Measurements from ENCODE around the gene TMX4. TPM values are rescaled to one million over a fixed set of nuclear protein-coding genes. Genes with fewer than 3 reads are reported as not detected.
"Not testable (repeated sequence)": the region's sequence is repeated elsewhere in the genome, so short reads cannot be mapped to it uniquely, and the experiment has no call there.

The TMX4 gene
- total and polyA plus RNA-seq, 5 donors from 2014 or later: 71.7 to 111 (median 90.2) TPM

DNA sequence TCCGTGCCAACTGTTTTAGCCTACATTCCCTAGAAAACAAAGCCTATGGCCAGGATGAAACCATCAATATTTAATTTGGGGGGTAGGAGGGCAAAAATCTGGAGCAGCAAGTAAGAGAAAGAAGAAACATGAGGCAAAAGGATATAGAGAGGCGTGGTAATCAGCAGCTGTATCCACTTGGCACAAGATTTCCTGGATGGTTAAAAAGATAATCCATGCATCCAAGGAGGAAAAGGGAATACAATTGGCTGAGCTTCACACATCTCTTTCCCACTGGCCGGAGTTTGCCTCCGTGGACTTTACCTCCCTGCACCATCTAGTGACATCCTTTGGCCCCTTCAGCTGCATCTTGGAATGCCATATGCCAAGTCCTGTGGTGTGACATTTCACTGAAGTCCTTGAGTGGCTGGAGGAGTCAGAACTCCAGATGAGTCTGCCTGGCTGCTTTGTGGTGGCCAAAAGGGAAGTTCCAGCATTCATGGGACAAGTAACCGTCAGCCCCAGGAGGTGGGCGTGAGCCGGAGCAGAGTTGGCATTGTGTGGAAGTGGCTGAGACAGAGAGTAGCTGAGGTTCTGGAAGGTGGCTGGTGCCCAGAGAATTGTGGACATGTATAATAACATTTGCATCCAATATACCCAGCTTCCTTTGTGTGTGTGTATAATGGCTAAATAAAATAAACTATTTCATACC is 13.7 kb upstream of the TMX4 start:
- peaks cover 0 to 3% (median 0%) of the 10 kb centered on the region in 4 donors for H3K4me1 Mint-ChIP-seq
- no peaks in the 10 kb centered on the region for H3K27me3 ChIP-seq (ENCODE audit: control insufficient read depth, insufficient read depth, low read length)
- no peaks in the 10 kb centered on the region for H3K36me3 Mint-ChIP-seq
- no peak for ATAC-seq (ENCODE audit: low read depth in 2 of 2)
- no peak overlapping the region for H3K27ac ChIP-seq (ENCODE audit: insufficient read depth, low read length, poor library complexity, severe bottlenecking)
- H3K4me3 ChIP-seq (ENCODE audit: low read depth, low read length): no peak overlapping the region
- no peaks in the 10 kb centered on the region for H3K4me1 ChIP-seq (ENCODE audit: control insufficient read depth, insufficient read depth, low read length, poor library complexity, severe bottlenecking)
- no peak overlapping the region for H3K27ac Mint-ChIP-seq
- no peak for DNase-seq
- peaks cover 5% of the 10 kb centered on the region for H3K27me3 Mint-ChIP-seq
- no peaks in the 10 kb centered on the region for H3K9me3 ChIP-seq (ENCODE audit: control insufficient read depth in 2 of 2, low read length in 2 of 2)
- no peak overlapping the region for H3K4me3 Mint-ChIP-seq
- H3K9me3 Mint-ChIP-seq: peaks cover 0 to 2% (median 0%) of the 10 kb centered on the region in 7 donors
- H3K36me3 ChIP-seq (ENCODE audit: control insufficient read depth, insufficient read depth, low read length): no peaks in the 10 kb centered on the region

DNA sequence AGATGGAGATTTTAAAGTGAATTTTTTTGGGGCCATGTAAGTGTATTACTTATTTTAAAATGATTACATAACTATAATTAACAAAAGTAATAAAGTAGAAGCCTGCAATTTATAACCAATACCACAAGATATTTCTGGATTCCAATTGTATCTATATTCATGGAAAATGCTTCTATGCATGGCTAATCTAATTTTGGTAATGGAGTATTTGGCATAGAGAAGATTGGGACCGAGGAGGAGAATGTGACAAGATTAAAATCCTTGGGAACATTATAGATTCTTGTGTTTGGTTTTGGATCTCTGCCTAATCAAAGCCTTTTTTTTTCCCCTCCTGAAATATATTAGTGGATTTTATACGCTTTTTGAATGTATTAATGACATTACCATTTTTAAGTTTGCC is 12.9 kb upstream of the TMX4 start:
- no peak for ATAC-seq (ENCODE audit: low read depth in 2 of 2)
- DNase-seq: no peak
- H3K9me3 ChIP-seq (ENCODE audit: control insufficient read depth in 2 of 2, low read length in 2 of 2): no peaks in the 10 kb centered on the region

GRCh38 chr20:8031539-8031938 is 12.0 kb upstream of the TMX4 start:
- H3K36me3 ChIP-seq (ENCODE audit: control insufficient read depth, insufficient read depth, low read length); H3K9me3 Mint-ChIP-seq; H3K4me1 ChIP-seq (ENCODE audit: control insufficient read depth, insufficient read depth, low read length, poor library complexity, severe bottlenecking); H3K27me3 ChIP-seq (ENCODE audit: control insufficient read depth, insufficient read depth, low read length); H3K4me3 Mint-ChIP-seq; H3K36me3 Mint-ChIP-seq; H3K9me3 ChIP-seq (ENCODE audit: control insufficient read depth in 2 of 2, low read length in 2 of 2); H3K4me1 Mint-ChIP-seq; H3K27me3 Mint-ChIP-seq; DNase-seq; H3K4me3 ChIP-seq (ENCODE audit: low read depth, low read length); ATAC-seq (ENCODE audit: low read depth in 2 of 2); H3K27ac ChIP-seq (ENCODE audit: insufficient read depth, low read length, poor library complexity, severe bottlenecking): not testable (repeated sequence)
- H3K27ac Mint-ChIP-seq: peak overlapping the region in 1 of 3 donors; percentile 19

More for the DNA sequence above, 12.9 kb upstream of the TMX4 start:
- Mint-ChIP-seq H3K9me3 (no peaks in the 10 kb centered on the region), H3K27me3 (peaks cover under 1% of the 10 kb centered on the region), H3K4me1 (peaks cover 0 to 3% (median 0%) of the 10 kb centered on the region in 4 donors), H3K36me3 (no peaks in the 10 kb centered on the region), H3K4me3 (no peak overlapping the region), H3K27ac (peak overlapping the region in 1 of 3 donors; percentile 65)
- no peak overlapping the region for H3K4me3 ChIP-seq (ENCODE audit: low read depth, low read length)
- no peaks in the 10 kb centered on the region for H3K27me3 ChIP-seq (ENCODE audit: control insufficient read depth, insufficient read depth, low read length)
- H3K4me1 ChIP-seq (ENCODE audit: control insufficient read depth, insufficient read depth, low read length, poor library complexity, severe bottlenecking): no peaks in the 10 kb centered on the region
- H3K36me3 ChIP-seq (ENCODE audit: control insufficient read depth, insufficient read depth, low read length): no peaks in the 10 kb centered on the region
- H3K27ac ChIP-seq (ENCODE audit: insufficient read depth, low read length, poor library complexity, severe bottlenecking): no peak overlapping the region

DNA sequence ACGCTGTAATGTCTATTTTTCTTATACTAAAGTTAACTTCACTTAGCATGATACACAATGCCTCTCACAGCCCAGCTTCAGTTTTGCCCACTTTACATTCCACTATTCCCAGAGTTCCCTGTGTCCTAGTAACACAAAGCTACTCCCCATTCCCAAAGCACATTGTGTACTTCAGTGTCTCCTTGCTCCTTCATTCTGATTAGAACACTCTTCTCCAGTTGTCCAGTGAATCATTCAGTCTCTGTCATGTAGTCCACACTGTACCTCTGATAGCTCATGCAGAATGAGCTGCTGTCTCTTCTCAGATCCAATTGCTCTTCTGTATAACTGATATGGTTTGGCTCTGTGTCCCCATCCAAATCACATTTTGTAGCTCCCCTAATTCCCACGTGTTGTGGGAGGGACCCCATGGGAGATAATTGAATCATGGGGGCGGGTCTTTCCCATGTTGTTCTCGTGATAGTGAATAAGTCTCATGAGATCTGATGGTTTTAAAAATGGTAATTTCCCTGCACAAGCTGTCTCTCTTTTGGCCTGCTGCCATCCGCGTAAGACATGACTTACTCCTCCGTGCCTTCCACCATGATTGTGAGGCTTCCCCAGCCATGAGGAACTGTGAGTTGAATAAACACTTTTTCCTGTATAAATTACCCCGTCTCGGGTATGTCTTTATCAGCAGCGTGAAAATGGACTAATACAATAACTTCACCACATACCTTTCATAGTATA is 2.1 kb upstream of the TMX4 start:
- Mint-ChIP-seq H3K4me3 (no peak overlapping the region), H3K9me3 (peaks cover 0 to 2% (median 0%) of the 10 kb centered on the region in 7 donors), H3K4me1 (peaks cover 6 to 19% (median 10%) of the 10 kb centered on the region in 4 donors), H3K27ac (no peak overlapping the region), H3K36me3 (no peaks in the 10 kb centered on the region), H3K27me3 (no peaks in the 10 kb centered on the region)
- Histone ChIP-seq H3K9me3 (ENCODE audit: control insufficient read depth in 2 of 2, low read length in 2 of 2) (no peaks in the 10 kb centered on the region), H3K4me3 (ENCODE audit: low read depth, low read length) (peak overlapping the region; percentile 92), H3K27ac (ENCODE audit: insufficient read depth, low read length, poor library complexity, severe bottlenecking) (no peak overlapping the region), H3K4me1 (ENCODE audit: control insufficient read depth, insufficient read depth, low read length, poor library complexity, severe bottlenecking) (peaks cover 43% of the 10 kb centered on the region), H3K36me3 (ENCODE audit: control insufficient read depth, insufficient read depth, low read length) (no peaks in the 10 kb centered on the region), H3K27me3 (ENCODE audit: control insufficient read depth, insufficient read depth, low read length) (no peaks in the 10 kb centered on the region)
- ATAC-seq (ENCODE audit: low read depth in 2 of 2) (no peak), DNase-seq (no peak)

DNA sequence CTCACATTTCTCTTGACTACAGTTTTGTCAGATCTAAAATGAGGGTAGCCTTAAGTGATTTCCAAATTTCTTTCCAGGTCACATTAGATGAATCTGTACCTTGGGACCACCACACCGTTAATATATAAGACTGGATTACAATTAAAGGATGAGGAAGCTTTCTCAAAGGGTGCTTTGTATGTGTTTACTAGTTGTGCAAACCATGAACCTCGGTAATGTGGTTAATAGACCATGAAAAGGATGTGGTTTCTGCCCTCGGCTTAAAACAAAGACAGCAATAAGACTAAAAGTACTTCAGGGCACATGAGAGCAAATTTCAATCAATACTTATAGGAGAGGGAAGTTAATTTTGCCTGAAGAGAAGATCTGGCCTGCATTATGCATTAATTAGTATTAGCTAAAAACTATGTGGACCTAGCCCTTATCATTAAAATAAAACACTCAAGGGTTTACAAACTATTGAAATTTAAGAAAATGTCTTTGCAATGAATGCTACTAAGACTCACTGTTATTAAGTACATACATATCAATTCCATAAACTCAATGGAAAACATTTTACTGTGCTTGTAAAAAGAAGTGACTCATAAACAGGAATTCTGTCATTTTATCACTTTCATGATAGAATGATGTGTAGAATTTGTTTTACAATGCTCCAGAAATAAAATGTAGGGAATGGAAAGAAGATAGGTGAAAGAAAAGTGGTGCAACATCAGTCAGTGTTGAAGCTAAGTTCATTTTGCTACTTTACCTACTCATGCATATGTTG is 936 bp upstream of the TMX4 start:
- Histone ChIP-seq H3K27me3 (ENCODE audit: control insufficient read depth, insufficient read depth, low read length) (no peaks in the 10 kb centered on the region), H3K9me3 (ENCODE audit: control insufficient read depth in 2 of 2, low read length in 2 of 2) (no peaks in the 10 kb centered on the region), H3K4me1 (ENCODE audit: control insufficient read depth, insufficient read depth, low read length, poor library complexity, severe bottlenecking) (peaks cover 50% of the 10 kb centered on the region), H3K36me3 (ENCODE audit: control insufficient read depth, insufficient read depth, low read length) (no peaks in the 10 kb centered on the region), H3K27ac (ENCODE audit: insufficient read depth, low read length, poor library complexity, severe bottlenecking) (peak overlapping the region; percentile 85), H3K4me3 (ENCODE audit: low read depth, low read length) (peak overlapping the region; percentile 92)
- Mint-ChIP-seq H3K27ac (no peak overlapping the region), H3K4me3 (no peak overlapping the region), H3K9me3 (peaks cover 0 to 2% (median 0%) of the 10 kb centered on the region in 7 donors), H3K36me3 (peaks cover under 1% of the 10 kb centered on the region), H3K4me1 (peaks cover 12 to 31% (median 16%) of the 10 kb centered on the region in 4 donors), H3K27me3 (no peaks in the 10 kb centered on the region)
- DNase-seq: peak; percentile 20 to 85 (median 72)
- ATAC-seq (ENCODE audit: low read depth in 2 of 2): peak; percentile 19 to 59

DNA sequence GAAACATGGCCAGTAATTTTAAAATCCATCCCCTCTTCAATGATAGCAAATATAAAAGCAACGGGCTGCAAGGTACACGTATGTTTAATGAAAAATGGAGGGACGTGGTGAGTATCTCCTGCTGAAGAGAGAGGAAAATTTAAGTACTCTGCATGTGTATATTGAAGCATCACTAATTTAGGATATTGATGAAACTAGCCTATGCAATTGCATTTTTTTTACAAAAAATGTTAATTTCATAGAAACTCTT is 362 bp upstream of the TMX4 start:
- peak overlapping the region; percentile 85 for H3K27ac ChIP-seq (ENCODE audit: insufficient read depth, low read length, poor library complexity, severe bottlenecking)
- no peak for DNase-seq
- H3K4me3 ChIP-seq (ENCODE audit: low read depth, low read length): peak overlapping the region; percentile 92
- no peak overlapping the region for H3K4me3 Mint-ChIP-seq
- no peak overlapping the region for H3K27ac Mint-ChIP-seq
- peaks cover 18 to 37% (median 20%) of the 10 kb centered on the region in 4 donors for H3K4me1 Mint-ChIP-seq
- peaks cover 50% of the 10 kb centered on the region for H3K4me1 ChIP-seq (ENCODE audit: control insufficient read depth, insufficient read depth, low read length, poor library complexity, severe bottlenecking)
- H3K9me3 ChIP-seq (ENCODE audit: control insufficient read depth in 2 of 2, low read length in 2 of 2): no peaks in the 10 kb centered on the region
- H3K36me3 ChIP-seq (ENCODE audit: control insufficient read depth, insufficient read depth, low read length): no peaks in the 10 kb centered on the region
- no peak for ATAC-seq (ENCODE audit: low read depth in 2 of 2)
- peaks cover 0 to 2% (median 0%) of the 10 kb centered on the region in 7 donors for H3K9me3 Mint-ChIP-seq
- no peaks in the 10 kb centered on the region for H3K27me3 Mint-ChIP-seq
- H3K27me3 ChIP-seq (ENCODE audit: control insufficient read depth, insufficient read depth, low read length): no peaks in the 10 kb centered on the region
- peaks cover 6% of the 10 kb centered on the region for H3K36me3 Mint-ChIP-seq

DNA sequence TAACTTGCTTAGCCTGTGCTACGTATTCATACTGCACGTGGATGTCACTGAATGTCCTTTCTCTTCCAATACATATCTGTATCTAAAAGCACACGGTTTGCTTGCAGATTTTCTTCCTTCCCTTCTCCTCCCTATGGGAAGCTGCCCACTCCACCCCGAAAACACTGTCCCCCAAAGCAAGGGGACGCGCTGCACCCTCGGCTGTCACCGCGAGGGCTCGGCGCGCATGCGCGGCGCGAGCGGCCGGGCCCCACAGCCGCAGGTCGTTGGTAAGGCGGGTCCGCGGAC is 659 bp downstream of the TMX4 start:
- peak overlapping the region; percentile 85 for H3K27ac ChIP-seq (ENCODE audit: insufficient read depth, low read length, poor library complexity, severe bottlenecking)
- peak; percentile 55 to 81 (median 77) for DNase-seq
- no peaks in the 10 kb centered on the region for H3K27me3 ChIP-seq (ENCODE audit: control insufficient read depth, insufficient read depth, low read length)
- Mint-ChIP-seq H3K9me3 (peaks cover 0 to 2% (median 0%) of the 10 kb centered on the region in 7 donors), H3K27ac (peak overlapping the region; percentile 80 to 89 (median 87)), H3K4me3 (peak overlapping the region; percentile 93 to 95 (median 94)), H3K4me1 (peaks cover 20 to 47% (median 29%) of the 10 kb centered on the region in 4 donors), H3K36me3 (peaks cover 8% of the 10 kb centered on the region), H3K27me3 (no peaks in the 10 kb centered on the region)
- peak; percentile 52 to 58 for ATAC-seq (ENCODE audit: low read depth in 2 of 2)
- peak overlapping the region; percentile 98 for H3K4me3 ChIP-seq (ENCODE audit: low read depth, low read length)
- no peaks in the 10 kb centered on the region for H3K9me3 ChIP-seq (ENCODE audit: control insufficient read depth in 2 of 2, low read length in 2 of 2)
- H3K4me1 ChIP-seq (ENCODE audit: control insufficient read depth, insufficient read depth, low read length, poor library complexity, severe bottlenecking): peaks cover 56% of the 10 kb centered on the region
- no peaks in the 10 kb centered on the region for H3K36me3 ChIP-seq (ENCODE audit: control insufficient read depth, insufficient read depth, low read length)
